Measurements from ENCODE around the gene TYSND1.
"Not testable (repeated sequence)": the region's sequence is repeated elsewhere in the genome, so short reads cannot be mapped to it uniquely, and the experiment has no call there.

Gene TYSND1

GRCh38 chr10:70190581-70190980 is 44.1 kb upstream of the TYSND1 start:
- H3K4me3 ChIP-seq (ENCODE audit: low read depth, low read length): no peak overlapping the region
- TF ChIP-seq, protein P1, sequence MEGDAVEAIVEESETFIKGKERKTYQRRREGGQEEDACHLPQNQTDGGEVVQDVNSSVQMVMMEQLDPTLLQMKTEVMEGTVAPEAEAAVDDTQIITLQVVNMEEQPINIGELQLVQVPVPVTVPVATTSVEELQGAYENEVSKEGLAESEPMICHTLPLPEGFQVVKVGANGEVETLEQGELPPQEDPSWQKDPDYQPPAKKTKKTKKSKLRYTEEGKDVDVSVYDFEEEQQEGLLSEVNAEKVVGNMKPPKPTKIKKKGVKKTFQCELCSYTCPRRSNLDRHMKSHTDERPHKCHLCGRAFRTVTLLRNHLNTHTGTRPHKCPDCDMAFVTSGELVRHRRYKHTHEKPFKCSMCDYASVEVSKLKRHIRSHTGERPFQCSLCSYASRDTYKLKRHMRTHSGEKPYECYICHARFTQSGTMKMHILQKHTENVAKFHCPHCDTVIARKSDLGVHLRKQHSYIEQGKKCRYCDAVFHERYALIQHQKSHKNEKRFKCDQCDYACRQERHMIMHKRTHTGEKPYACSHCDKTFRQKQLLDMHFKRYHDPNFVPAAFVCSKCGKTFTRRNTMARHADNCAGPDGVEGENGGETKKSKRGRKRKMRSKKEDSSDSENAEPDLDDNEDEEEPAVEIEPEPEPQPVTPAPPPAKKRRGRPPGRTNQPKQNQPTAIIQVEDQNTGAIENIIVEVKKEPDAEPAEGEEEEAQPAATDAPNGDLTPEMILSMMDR (IDR thresholded peaks at IDR 0.05; ENCODE audit: low read depth, low read length, missing control alignments): no peak
- in situ Hi-C loops (cut with HindIII; ENCODE audit: low pct_ligation_motif_present, low sequenced_read_pairs): no loop called here
- DNase-seq: no peak
- no peaks in the 10 kb centered on the region for H3K36me3 ChIP-seq (replicated peaks)
- no peaks in the 10 kb centered on the region for H3K27me3 ChIP-seq (replicated peaks)
- no peak overlapping the region for H3K27ac ChIP-seq

DNA sequence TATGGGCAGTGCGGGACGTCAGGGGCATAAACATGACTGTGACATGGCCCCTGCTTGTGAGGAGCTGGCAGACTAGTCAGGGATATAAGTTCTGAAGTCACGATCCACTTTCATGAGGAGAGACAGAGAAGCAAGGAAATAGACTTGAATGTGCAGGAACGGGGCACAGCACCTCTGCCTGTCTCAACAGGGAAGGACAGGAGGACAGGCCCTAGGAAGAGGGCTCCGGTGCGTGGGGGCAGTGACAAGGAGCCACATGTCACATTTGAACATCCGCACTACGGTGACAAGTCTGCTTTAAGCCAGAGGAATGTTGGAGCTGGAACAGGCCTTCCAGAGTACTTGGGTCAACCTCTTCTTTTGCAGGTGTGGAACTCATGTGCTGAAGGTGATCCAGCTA is 43.6 kb upstream of the TYSND1 start:
- TF ChIP-seq, protein P1 (IDR thresholded peaks at IDR 0.05; ENCODE audit: low read depth, low read length, missing control alignments): no peak
- Histone ChIP-seq H3K27ac (no peak overlapping the region), H3K4me3 (ENCODE audit: low read depth, low read length) (no peak overlapping the region), H3K27me3 (replicated peaks) (no peaks in the 10 kb centered on the region), H3K36me3 (replicated peaks) (no peaks in the 10 kb centered on the region)
- no peak for DNase-seq
- in situ Hi-C loops (cut with HindIII; ENCODE audit: low pct_ligation_motif_present, low sequenced_read_pairs): no loop called here

- in situ Hi-C loops (cut with HindIII; ENCODE audit: low pct_ligation_motif_present, low sequenced_read_pairs): no loop called here
- H3K27ac ChIP-seq: no peak overlapping the region
- TF ChIP-seq, protein P1 (IDR thresholded peaks at IDR 0.05; ENCODE audit: low read depth, low read length, missing control alignments): no peak
Measured at GRCh38 chr10:70188768-70189167, 42.3 kb upstream of the TYSND1 start.

GRCh38 chr10:70186571-70186970 is 40.1 kb upstream of the TYSND1 start:
- TF ChIP-seq, protein P1 (IDR thresholded peaks at IDR 0.05; ENCODE audit: low read depth, low read length, missing control alignments): no peak
- Histone ChIP-seq H3K4me3 (ENCODE audit: low read depth, low read length) (no peak overlapping the region), H3K27ac (no peak overlapping the region), H3K27me3 (replicated peaks) (no peaks in the 10 kb centered on the region), H3K36me3 (replicated peaks) (no peaks in the 10 kb centered on the region)
- no peak for DNase-seq
- in situ Hi-C loops (cut with HindIII; ENCODE audit: low pct_ligation_motif_present, low sequenced_read_pairs): no loop called here

More at GRCh38 chr10:70188768-70189167, 42.3 kb upstream of the TYSND1 start:
- no peak for DNase-seq
- H3K36me3 ChIP-seq (replicated peaks): no peaks in the 10 kb centered on the region
- H3K4me3 ChIP-seq (ENCODE audit: low read depth, low read length): no peak overlapping the region
- no peaks in the 10 kb centered on the region for H3K27me3 ChIP-seq (replicated peaks)

DNA sequence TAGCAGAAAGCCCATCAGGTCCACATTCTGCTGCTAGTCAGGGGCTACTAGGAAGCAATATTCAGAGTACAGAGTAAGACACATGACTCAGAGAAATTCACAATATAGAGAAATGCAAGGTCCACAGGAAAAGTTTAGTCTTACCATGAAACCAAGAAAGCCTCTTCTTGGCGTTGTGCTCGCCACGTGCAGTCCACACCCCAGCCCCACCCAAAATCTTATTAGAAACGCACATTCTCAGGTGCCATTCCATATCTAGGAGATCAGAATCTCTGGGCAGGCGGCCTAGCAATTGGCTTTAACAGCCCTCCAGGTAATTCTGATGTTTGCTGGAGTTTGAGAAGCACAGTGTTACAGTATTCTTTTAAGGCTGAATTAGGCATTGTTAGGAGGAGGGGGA is 39.6 kb upstream of the TYSND1 start:
- H3K36me3 ChIP-seq (replicated peaks): no peaks in the 10 kb centered on the region
- in situ Hi-C loops (cut with HindIII; ENCODE audit: low pct_ligation_motif_present, low sequenced_read_pairs): no loop called here
- TF ChIP-seq, protein P1 (IDR thresholded peaks at IDR 0.05; ENCODE audit: low read depth, low read length, missing control alignments): no peak
- no peak overlapping the region for H3K27ac ChIP-seq
- H3K4me3 ChIP-seq (ENCODE audit: low read depth, low read length): no peak overlapping the region
- no peaks in the 10 kb centered on the region for H3K27me3 ChIP-seq (replicated peaks)
- no peak for DNase-seq

DNA sequence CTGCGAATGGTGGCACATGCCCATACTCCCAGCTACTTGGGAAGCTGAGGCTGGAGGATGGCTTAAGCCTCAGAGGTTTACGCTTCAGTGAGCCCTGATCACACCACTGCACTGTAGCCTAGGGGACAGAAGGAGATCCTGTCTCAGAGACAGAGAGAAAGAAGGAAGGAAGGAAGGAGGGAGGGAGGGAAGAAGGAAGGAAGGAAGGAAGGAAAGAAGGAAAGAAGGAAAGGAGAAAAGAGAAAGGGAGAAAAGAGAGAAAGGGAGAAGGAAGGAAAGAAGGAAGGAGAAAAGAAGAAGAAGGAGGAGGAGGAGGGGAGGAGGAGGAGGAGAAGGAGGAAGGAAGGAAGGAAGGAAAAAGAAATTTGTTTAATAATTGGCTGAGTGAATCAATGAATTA is 36.8 kb upstream of the TYSND1 start:
- no peak overlapping the region for H3K4me3 ChIP-seq (ENCODE audit: low read depth, low read length)
- H3K27me3 ChIP-seq (replicated peaks): no peaks in the 10 kb centered on the region
- H3K36me3 ChIP-seq (replicated peaks): no peaks in the 10 kb centered on the region
- TF ChIP-seq, protein P1 (IDR thresholded peaks at IDR 0.05; ENCODE audit: low read depth, low read length, missing control alignments): no peak
- in situ Hi-C loops (cut with HindIII; ENCODE audit: low pct_ligation_motif_present, low sequenced_read_pairs): no loop called here
- no peak for DNase-seq
- no peak overlapping the region for H3K27ac ChIP-seq

DNA sequence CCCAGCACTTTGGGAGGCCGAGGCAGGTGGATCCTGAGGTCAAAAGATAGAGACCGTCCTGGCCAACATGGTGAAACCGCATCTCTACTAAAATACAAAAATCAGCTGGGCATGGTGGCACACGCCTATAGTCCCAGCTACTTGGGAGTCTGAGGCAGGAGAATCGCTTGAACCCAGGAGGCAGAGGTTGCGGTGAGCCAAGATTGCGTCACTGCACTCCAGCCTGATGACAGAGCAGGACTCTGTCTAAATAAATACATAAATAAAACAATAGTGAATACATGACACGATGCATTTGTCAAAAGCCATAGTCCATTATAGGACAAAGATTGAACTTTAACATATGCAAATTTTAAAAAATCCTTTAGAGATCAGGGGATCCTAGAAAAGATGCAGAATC is 32.7 kb upstream of the TYSND1 start:
- H3K27me3 ChIP-seq (replicated peaks); in situ Hi-C loops (cut with HindIII; ENCODE audit: low pct_ligation_motif_present, low sequenced_read_pairs); H3K27ac ChIP-seq; H3K36me3 ChIP-seq (replicated peaks); H3K4me3 ChIP-seq (ENCODE audit: low read depth, low read length); DNase-seq: not testable (repeated sequence)
